SK-N-SH treated with all-trans-retinoic acid at 6 μM for 48 hours (cell line): ENCODE results near the gene AOPEP.

Experiments
- ATAC-seq: fragments of 200-7000 bp; cut with Tn5 transposase; 3 replicates; pipeline ENCODE4 v1.9.1; 2020; ENCODE audit warnings: mild to moderate bottlenecking, moderate library complexity
- ARNTL ChIP-seq: fragments of 450-650 bp; formaldehyde crosslinking; IDR thresholded peaks from 2 replicates; pipeline ENCODE4 v1.5.0; 2020; ENCODE audit warnings: low read depth, mild to moderate bottlenecking, moderate library complexity, borderline replicate concordance
- BACH2 ChIP-seq: fragments of 250-450 bp; sonication (Bioruptor Pico); IDR thresholded peaks from 2 replicates; pipeline ENCODE4 v1.9.0; 2021; ENCODE audit warnings: mild to moderate bottlenecking, borderline replicate concordance
- CREB5 ChIP-seq: fragments of 250-450 bp; sonication (Bioruptor Pico); IDR thresholded peaks from 2 replicates; pipeline ENCODE4 v1.5.1; 2020; ENCODE audit warnings: low read depth, mild to moderate bottlenecking, moderate library complexity
- CSDC2 ChIP-seq: fragments of 250-450 bp; sonication (Bioruptor Pico); IDR thresholded peaks from 2 replicates; pipeline ENCODE4 v1.5.0; 2020; ENCODE audit warnings: mild to moderate bottlenecking, moderate library complexity
- CSRNP3 ChIP-seq: fragments of 250-450 bp; sonication (Bioruptor Pico); IDR thresholded peaks from 2 replicates; pipeline ENCODE4 v1.5.1; 2021; ENCODE audit warnings: mild to moderate bottlenecking, moderate library complexity
- ESRRG ChIP-seq: fragments of 250-450 bp; sonication (Bioruptor Pico); IDR thresholded peaks from 2 replicates; pipeline ENCODE4 v1.6.1; 2021; ENCODE audit warnings: mild to moderate bottlenecking
- GLIS3 ChIP-seq: fragments of 250-450 bp; sonication (Bioruptor Pico); IDR thresholded peaks from 2 replicates; pipeline ENCODE4 v1.5.0; 2020; ENCODE audit warnings: mild to moderate bottlenecking, moderate library complexity
- ISL1 ChIP-seq: fragments of 250-450 bp; sonication (Bioruptor Pico); IDR thresholded peaks from 2 replicates; pipeline ENCODE4 v2.1.2; 2022; ENCODE audit warnings: mild to moderate bottlenecking, moderate library complexity
- OSR1 ChIP-seq: fragments of 250-450 bp; sonication (Bioruptor Pico); IDR thresholded peaks from 2 replicates; pipeline ENCODE4 v1.8.0; 2022; ENCODE audit warnings: moderate library complexity, mild to moderate bottlenecking, inconsistent platforms
- PATZ1 ChIP-seq: fragments of 250-450 bp; sonication (Bioruptor Pico); IDR thresholded peaks from 2 replicates; pipeline ENCODE4 v1.8.0; 2020; ENCODE audit warnings: mild to moderate bottlenecking, moderate library complexity, borderline replicate concordance
- POU6F1 ChIP-seq: fragments of 250-450 bp; sonication (Bioruptor Pico); IDR thresholded peaks from 2 replicates; pipeline ENCODE4 v1.8.0; 2021; ENCODE audit warnings: low read depth, mild to moderate bottlenecking, moderate library complexity, borderline replicate concordance
- PPARA ChIP-seq: fragments of 250-450 bp; sonication (Bioruptor Pico); IDR thresholded peaks from 2 replicates; pipeline ENCODE4 v1.5.0; 2020; ENCODE audit warnings: mild to moderate bottlenecking, borderline replicate concordance
- RARB ChIP-seq: fragments of 250-450 bp; sonication (Bioruptor Pico); IDR thresholded peaks from 2 replicates; pipeline ENCODE4 v1.8.0; 2021; ENCODE audit warnings: mild to moderate bottlenecking, moderate library complexity
- SNAI2 ChIP-seq: fragments of 250-450 bp; sonication (Bioruptor Pico); IDR thresholded peaks from 2 replicates; pipeline ENCODE4 v1.5.0; 2020; ENCODE audit warnings: mild to moderate bottlenecking, moderate library complexity
- TCF4 ChIP-seq: fragments of 250-450 bp; sonication (Bioruptor Pico); IDR thresholded peaks from 2 replicates; pipeline ENCODE4 v1.8.0; 2021; ENCODE audit warnings: mild to moderate bottlenecking, moderate library complexity, borderline replicate concordance
- TOX ChIP-seq: fragments of 250-450 bp; sonication (Bioruptor Pico); IDR thresholded peaks from 2 replicates; pipeline ENCODE4 v1.8.0; 2021; ENCODE audit warnings: mild to moderate bottlenecking, moderate library complexity, borderline replicate concordance
- TSHZ2 ChIP-seq: fragments of 250-450 bp; sonication (Bioruptor Pico); IDR thresholded peaks from 2 replicates; pipeline ENCODE4 v1.5.0; 2020; ENCODE audit warnings: mild to moderate bottlenecking, moderate library complexity
- ZC3H10 ChIP-seq: fragments of 250-450 bp; sonication (Bioruptor Pico); IDR thresholded peaks from 2 replicates; pipeline ENCODE4 v1.5.1; 2021; ENCODE audit warnings: mild to moderate bottlenecking, moderate library complexity
- ZFP3 ChIP-seq: fragments of 250-450 bp; sonication (Bioruptor Pico); IDR thresholded peaks from 2 replicates; pipeline ENCODE4 v1.5.0; 2020; ENCODE audit warnings: mild to moderate bottlenecking, moderate library complexity
- ZFP30 ChIP-seq: fragments of 450-650 bp; formaldehyde crosslinking; IDR thresholded peaks from 2 replicates; pipeline ENCODE4 v1.5.0; 2022; ENCODE audit warnings: mild to moderate bottlenecking, moderate library complexity
- ZNF565 ChIP-seq: fragments of 450-650 bp; formaldehyde crosslinking; conservative IDR thresholded peaks from 2 replicates; pipeline ENCODE4 v1.5.0; 2020; ENCODE audit warnings: low read depth, mild to moderate bottlenecking, moderate library complexity
- ZNF70 ChIP-seq: fragments of 450-650 bp; formaldehyde crosslinking; IDR thresholded peaks from 2 replicates; pipeline ENCODE4 v1.5.0; 2020; ENCODE audit warnings: mild to moderate bottlenecking, moderate library complexity
- ZNF8 ChIP-seq: fragments of 450-650 bp; formaldehyde crosslinking; IDR thresholded peaks from 2 replicates; pipeline ENCODE4 v1.5.0; 2020; ENCODE audit warnings: mild to moderate bottlenecking, moderate library complexity

AOPEP gene

GRCh38 chr9:94822273-94822672 lies 95.8 kb downstream of the AOPEP start:
- no peak for ATAC-seq
- TF ChIP-seq PATZ1 (CRISPR knock-in tag) (no peak), BACH2 (CRISPR knock-in tag) (no peak), CSDC2 (CRISPR knock-in tag) (no peak), OSR1 (no peak), ZFP30 (CRISPR knock-in tag) (no peak), POU6F1 (CRISPR knock-in tag) (no peak), ARNTL (CRISPR knock-in tag) (no peak), TOX (CRISPR knock-in tag) (no peak), CREB5 (CRISPR knock-in tag) (no peak), ZFP3 (CRISPR knock-in tag) (no peak), ESRRG (CRISPR knock-in tag) (no peak), TCF4 (CRISPR knock-in tag) (no peak), ISL1 (CRISPR knock-in tag) (no peak), ZNF565 (CRISPR knock-in tag) (no peak), GLIS3 (CRISPR knock-in tag) (no peak), ZNF70 (CRISPR knock-in tag) (no peak), ZC3H10 (no peak), CSRNP3 (CRISPR knock-in tag) (no peak), RARB (no peak), PPARA (CRISPR knock-in tag) (no peak)

- ATAC-seq = no peak
- no peak for TF ChIP-seq ZNF8 (CRISPR knock-in tag)
- TF ChIP-seq TOX (CRISPR knock-in tag) = no peak
- no peak for TF ChIP-seq CSRNP3 (CRISPR knock-in tag)
- TF ChIP-seq TSHZ2 (CRISPR knock-in tag) = no peak
- no peak for TF ChIP-seq CSDC2 (CRISPR knock-in tag)
- no peak for TF ChIP-seq ISL1 (CRISPR knock-in tag)
- no peak for TF ChIP-seq PPARA (CRISPR knock-in tag)
- no peak for TF ChIP-seq CREB5 (CRISPR knock-in tag)
- no peak for TF ChIP-seq ZFP30 (CRISPR knock-in tag)
- TF ChIP-seq RARB = no peak
- no peak for TF ChIP-seq ZNF565 (CRISPR knock-in tag)
- no peak for TF ChIP-seq ZFP3 (CRISPR knock-in tag)
- TF ChIP-seq ESRRG (CRISPR knock-in tag) = no peak
- no peak for TF ChIP-seq SNAI2 (CRISPR knock-in tag)
- no peak for TF ChIP-seq ZC3H10
- no peak for TF ChIP-seq ARNTL (CRISPR knock-in tag)
- TF ChIP-seq ZNF70 (CRISPR knock-in tag) = no peak
- no peak for TF ChIP-seq BACH2 (CRISPR knock-in tag)
- no peak for TF ChIP-seq OSR1
Observed at GRCh38 chr9:94823710-94824109, 97.2 kb downstream of the AOPEP start.
